H9 (cell line): Measurements from ENCODE around the gene TCF7L2. TPM values are rescaled to one million over a fixed set of nuclear protein-coding genes. Genes with fewer than 3 reads are reported as not detected.

Experiments
- DNase-seq: peaks from one replicate; pipeline ENCODE4 v3.0.0-alpha.2; 2017
- H2AFZ ChIP-seq: one replicate; pipeline ENCODE4 v1.6.1; 2013; ENCODE audit warnings: mild to moderate bottlenecking, low read length, control low read depth, moderate library complexity
- H2AK5ac ChIP-seq: 2 replicates; pipeline ENCODE4 v1.6.1; 2013; ENCODE audit warnings: low read length, control low read depth, mixed read lengths; ENCODE audit not compliant: insufficient read length
- H2BK120ac ChIP-seq: one replicate; pipeline ENCODE4 v1.6.1; 2013; ENCODE audit warnings: low read depth, mild to moderate bottlenecking, low read length, control low read depth, inconsistent platforms; ENCODE audit not compliant: poor library complexity, severe bottlenecking
- H2BK12ac ChIP-seq: 2 replicates; pipeline ENCODE4 v1.6.1; 2013; ENCODE audit warnings: low read length, control low read depth, mixed read lengths, low read depth; ENCODE audit not compliant: insufficient read length
- H2BK15ac ChIP-seq: 2 replicates; pipeline ENCODE4 v1.6.1; 2013; ENCODE audit warnings: low read depth, low read length, control low read depth
- H2BK20ac ChIP-seq: one replicate; pipeline ENCODE4 v1.6.1; 2013; ENCODE audit warnings: low read depth, mild to moderate bottlenecking, low read length, control low read depth, inconsistent platforms; ENCODE audit not compliant: poor library complexity, severe bottlenecking
- H2BK5ac ChIP-seq: 2 replicates; pipeline ENCODE4 v1.6.1; 2013; ENCODE audit warnings: low read length, control low read depth, mixed read lengths; ENCODE audit not compliant: insufficient read length
- H3K14ac ChIP-seq: 2 replicates; pipeline ENCODE4 v1.6.1; 2013; ENCODE audit warnings: low read length, control low read depth; ENCODE audit not compliant: insufficient read depth
- H3K18ac ChIP-seq: 2 replicates; pipeline ENCODE4 v1.6.1; 2013; ENCODE audit warnings: low read depth, mild to moderate bottlenecking, mixed read lengths, low read length, control low read depth; ENCODE audit not compliant: insufficient read length
- H3K23ac ChIP-seq: 2 replicates; pipeline ENCODE4 v1.6.1; 2013; ENCODE audit warnings: low read length, control low read depth, mixed read lengths, low read depth; ENCODE audit not compliant: insufficient read length
- H3K23me2 ChIP-seq: 2 replicates; pipeline ENCODE4 v1.6.1; 2013; ENCODE audit warnings: low read depth, mild to moderate bottlenecking, mixed read lengths, low read length, control low read depth; ENCODE audit not compliant: insufficient read length, poor library complexity, severe bottlenecking
- H3K27ac ChIP-seq: 2 replicates; pipeline ENCODE4 v1.5.1; 2013; ENCODE audit warnings: low read length, control low read depth, mixed read lengths, low read depth; ENCODE audit not compliant: insufficient read length
- H3K27me3 ChIP-seq: 2 replicates; pipeline ENCODE4 v1.6.1; 2013; ENCODE audit warnings: low read length, control low read depth, inconsistent platforms; ENCODE audit not compliant: insufficient read depth
- H3K4ac ChIP-seq: 2 replicates; pipeline ENCODE4 v1.6.1; 2013; ENCODE audit warnings: low read depth, mild to moderate bottlenecking, control low read depth, inconsistent platforms, low read length, moderate library complexity
- H3K4me1 ChIP-seq: 2 replicates; pipeline ENCODE4 v1.6.1; 2013; ENCODE audit warnings: low read length, control low read depth, inconsistent platforms; ENCODE audit not compliant: insufficient read depth
- H3K4me2 ChIP-seq: 2 replicates; pipeline ENCODE4 v1.6.1; 2013; ENCODE audit warnings: low read length, control low read depth, mixed read lengths; ENCODE audit not compliant: insufficient read length, insufficient read depth
- H3K56ac ChIP-seq: 2 replicates; pipeline ENCODE4 v1.6.1; 2013; ENCODE audit warnings: low read depth, mild to moderate bottlenecking, mixed read lengths, low read length, control low read depth; ENCODE audit not compliant: insufficient read length
- H3K79me1 ChIP-seq: 2 replicates; pipeline ENCODE4 v1.6.1; 2013; ENCODE audit warnings: low read depth, mild to moderate bottlenecking, moderate library complexity, low read length, control low read depth, inconsistent platforms; ENCODE audit not compliant: insufficient read depth, poor library complexity, severe bottlenecking
- H3K79me2 ChIP-seq: 2 replicates; pipeline ENCODE4 v1.6.1; 2013; ENCODE audit warnings: low read length, control low read depth, inconsistent platforms; ENCODE audit not compliant: insufficient read depth
- H3K9ac ChIP-seq: 2 replicates; pipeline ENCODE4 v1.6.1; 2013; ENCODE audit warnings: low read length, control low read depth, mixed read lengths; ENCODE audit not compliant: insufficient read length; ENCODE audit errors: extremely low read depth
- H3K9me3 ChIP-seq: one replicate; pipeline ENCODE4 v1.6.1; 2013; ENCODE audit warnings: low read depth, low read length, inconsistent platforms; ENCODE audit not compliant: control insufficient read depth
- H3T11ph ChIP-seq: one replicate; pipeline ENCODE4 v1.6.1; 2013; ENCODE audit warnings: mild to moderate bottlenecking, low read length, control low read depth, inconsistent platforms
- H4K20me1 ChIP-seq: one replicate; pipeline ENCODE4 v1.6.1; 2013; ENCODE audit not compliant: control insufficient read depth, insufficient read length, insufficient read depth
- H4K5ac ChIP-seq: 2 replicates; pipeline ENCODE4 v1.6.1; 2013; ENCODE audit warnings: low read depth, mild to moderate bottlenecking, mixed read lengths, low read length, control low read depth; ENCODE audit not compliant: insufficient read length
- H4K8ac ChIP-seq: replicated peaks from 2 replicates; pipeline ENCODE4 v1.6.1; 2013; ENCODE audit warnings: low read length, control low read depth, mixed read lengths, low read depth; ENCODE audit not compliant: insufficient read length
- H4K91ac ChIP-seq: 2 replicates; pipeline ENCODE4 v1.6.1; 2013; ENCODE audit warnings: low read depth, mild to moderate bottlenecking, moderate library complexity, mixed read lengths, low read length, control low read depth; ENCODE audit not compliant: insufficient read length
- H3K27ac Mint-ChIP-seq, 3 experiments: 2 replicates in 2 of 3; 3 replicates in 1 of 3; pipeline ENCODE4 v1.8.0; 2020 to 2021; ENCODE audit warnings: mixed read lengths in 3 of 3, mild to moderate bottlenecking in 1 of 3, moderate library complexity in 1 of 3
- H3K27me3 Mint-ChIP-seq: 2 replicates; pipeline ENCODE4 v1.8.0; 2021; ENCODE audit warnings: low read depth, mild to moderate bottlenecking, moderate library complexity, mixed read lengths
- H3K36me3 Mint-ChIP-seq, 3 experiments: 2 replicates in 2 of 3; 3 replicates in 1 of 3; pipeline ENCODE4 v1.8.0; 2020 to 2021; ENCODE audit warnings: low read depth in 3 of 3, mixed read lengths in 3 of 3; ENCODE audit not compliant: insufficient read depth in 1 of 3
- H3K4me1 Mint-ChIP-seq, 2 experiments: 2 replicates each; pipeline ENCODE4 v1.8.0; 2020; ENCODE audit warnings: mixed read lengths in 2 of 2
- H3K4me3 Mint-ChIP-seq, 2 experiments: 2 replicates in 1 of 2; 3 replicates in 1 of 2; pipeline ENCODE4 v1.8.0; 2020 to 2021; ENCODE audit warnings: mild to moderate bottlenecking in 2 of 2, mixed read lengths in 2 of 2, moderate library complexity in 1 of 2
- H3K9me3 Mint-ChIP-seq, 2 experiments: 2 replicates in 1 of 2; 3 replicates in 1 of 2; pipeline ENCODE4 v1.8.0; 2020; ENCODE audit warnings: mild to moderate bottlenecking in 2 of 2, mixed read lengths in 2 of 2, moderate library complexity in 1 of 2
- WGBS: extraction: QIAGEN DNeasy Blood & Tissue Kit; methylation state at CpG from one replicate; pipeline ENCODE4 v1.1.7; 2013; ENCODE audit warnings: missing lambda C conversion rate, low lambda C conversion rate, mixed read lengths; ENCODE audit not compliant: insufficient read length; ENCODE audit errors: extremely low coverage; 5-methylcytosine and 5-hydroxymethylcytosine counted together
- total RNA-seq: library from RNA; stranded (reverse); gene quantifications from 2 replicates; pipeline ENCODE4 v1.2.1, GENCODE V29; 2021
- TF ChIP-seq, protein P1 (sequence below): fragments of 200-600 bp; sonication (generic); conservative IDR thresholded peaks from 3 replicates; pipeline ENCODE4 v1.8.0; 2021; ENCODE audit warnings: antibody characterized with exemption, mild to moderate bottlenecking

TCF7L2 gene
- total RNA-seq, 1 experiment from 2014 or later, result 71.1 TPM

DNA sequence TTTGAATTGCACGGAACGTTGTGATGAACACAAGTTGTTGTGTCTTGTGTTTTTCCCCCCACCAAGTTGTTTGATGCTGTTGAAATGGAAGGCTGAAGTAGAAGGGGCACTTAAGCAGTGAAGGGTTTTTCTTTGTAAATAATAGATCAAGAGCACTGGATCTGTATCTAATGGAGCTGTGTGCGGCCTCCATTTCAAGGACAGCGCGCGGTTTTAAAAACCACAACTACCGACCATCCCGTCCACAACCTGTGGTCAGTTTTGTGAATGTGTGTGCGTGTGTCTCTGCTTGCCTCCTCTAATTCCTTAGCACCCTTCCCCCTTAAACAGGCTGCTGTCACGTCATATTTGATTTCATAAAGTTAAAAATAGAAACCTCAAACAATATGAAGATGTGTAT lies 165.5 kb downstream of the TCF7L2 start:
- no peaks in the 10 kb centered on the region for H3K27me3 ChIP-seq
- Mint-ChIP-seq H3K27ac (peak overlapping the region; percentile 11 to 50 (median 30); a peak in 4 of 7 replicates), H3K4me1 (peaks cover 47 to 77% of the 10 kb centered on the region in 2 experiments), H3K36me3 (peaks cover 0 to 7% (median 5%) of the 10 kb centered on the region in 3 experiments; a peak in 3 of 7 replicates), H3K9me3 (no peaks in the 10 kb centered on the region; a peak in 1 of 5 replicates), H3K4me3 (no peak overlapping the region), H3K27me3 (no peaks in the 10 kb centered on the region)
- no peaks in the 10 kb centered on the region for H4K20me1 ChIP-seq
- no CpG with 5 or more reads among the region's 10 CpGs for WGBS
- no peak overlapping the region for H3K56ac ChIP-seq
- H3K9ac ChIP-seq, result no peak overlapping the region
- H2AK5ac ChIP-seq, result no peak overlapping the region
- H3K9me3 ChIP-seq, result no peaks in the 10 kb centered on the region
- no peak overlapping the region for H3T11ph ChIP-seq
- no peak overlapping the region for H4K91ac ChIP-seq
- H3K27ac ChIP-seq, result no peak overlapping the region
- peaks cover 10% of the 10 kb centered on the region; the same call in 1 of the 2 replicates for H3K4me1 ChIP-seq
- H2BK12ac ChIP-seq, result no peak overlapping the region
- no peak overlapping the region for H2AFZ ChIP-seq
- no peak overlapping the region for H2BK15ac ChIP-seq
- H3K4me2 ChIP-seq, result no peak overlapping the region
- no peak overlapping the region for H2BK20ac ChIP-seq
- no peak overlapping the region for H2BK5ac ChIP-seq
- no peak overlapping the region for H3K18ac ChIP-seq
- H3K23me2 ChIP-seq, result no peaks in the 10 kb centered on the region
- H3K4ac ChIP-seq, result no peak overlapping the region
- H3K79me1 ChIP-seq, result peaks cover 12% of the 10 kb centered on the region
- TF ChIP-seq, protein P1, sequence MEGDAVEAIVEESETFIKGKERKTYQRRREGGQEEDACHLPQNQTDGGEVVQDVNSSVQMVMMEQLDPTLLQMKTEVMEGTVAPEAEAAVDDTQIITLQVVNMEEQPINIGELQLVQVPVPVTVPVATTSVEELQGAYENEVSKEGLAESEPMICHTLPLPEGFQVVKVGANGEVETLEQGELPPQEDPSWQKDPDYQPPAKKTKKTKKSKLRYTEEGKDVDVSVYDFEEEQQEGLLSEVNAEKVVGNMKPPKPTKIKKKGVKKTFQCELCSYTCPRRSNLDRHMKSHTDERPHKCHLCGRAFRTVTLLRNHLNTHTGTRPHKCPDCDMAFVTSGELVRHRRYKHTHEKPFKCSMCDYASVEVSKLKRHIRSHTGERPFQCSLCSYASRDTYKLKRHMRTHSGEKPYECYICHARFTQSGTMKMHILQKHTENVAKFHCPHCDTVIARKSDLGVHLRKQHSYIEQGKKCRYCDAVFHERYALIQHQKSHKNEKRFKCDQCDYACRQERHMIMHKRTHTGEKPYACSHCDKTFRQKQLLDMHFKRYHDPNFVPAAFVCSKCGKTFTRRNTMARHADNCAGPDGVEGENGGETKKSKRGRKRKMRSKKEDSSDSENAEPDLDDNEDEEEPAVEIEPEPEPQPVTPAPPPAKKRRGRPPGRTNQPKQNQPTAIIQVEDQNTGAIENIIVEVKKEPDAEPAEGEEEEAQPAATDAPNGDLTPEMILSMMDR, result no peak
- DNase-seq, result no peak
- no peak overlapping the region for H3K14ac ChIP-seq
- H2BK120ac ChIP-seq, result no peak overlapping the region
- peaks cover 5% of the 10 kb centered on the region; the same call in 1 of the 2 replicates for H3K79me2 ChIP-seq
- H3K23ac ChIP-seq, result no peak overlapping the region
- no peak overlapping the region for H4K8ac ChIP-seq
- H4K5ac ChIP-seq, result no peak overlapping the region
